HG03354 (cell line): ENCODE measurements around the gene LAMB2.

Source experiments
- ATAC-seq: cut with Tn5 transposase; IDR thresholded peaks from one replicate; pipeline ENCODE4 v1.9.1; 2021; ENCODE audit warnings: mild to moderate bottlenecking; ENCODE audit not compliant: unreplicated experiment, poor library complexity, severe bottlenecking

Gene LAMB2

GRCh38 chr3:49122886-49123545, 9.8 kb downstream of the LAMB2 start:
- no peak for ATAC-seq

GRCh38 chr3:49122451-49122850, 10.4 kb downstream of the LAMB2 start:
- no peak for ATAC-seq

GRCh38 chr3:49122022-49122421, 10.8 kb downstream of the LAMB2 start:
- ATAC-seq = no peak

- no peak for ATAC-seq
Measured at GRCh38 chr3:49121132-49121736, 11.6 kb downstream of the LAMB2 start.

GRCh38 chr3:49120438-49121131, 12.3 kb downstream of the LAMB2 start, which contains the start of gene USP19:
USP19 (minus strand) TSS chr3:49120823; CDS start chr3:49119145, 1,678 bp downstream.
- peak; percentile 84 for ATAC-seq

- peak; percentile 19 for ATAC-seq
Measured at GRCh38 chr3:49120096-49120437, 12.8 kb downstream of the LAMB2 start.

GRCh38 chr3:49119439-49119838, 13.4 kb downstream of the LAMB2 start:
- no peak for ATAC-seq

GRCh38 chr3:49119036-49119435, 13.8 kb downstream of the LAMB2 start:
- no peak for ATAC-seq

GRCh38 chr3:49112262-49112661, 20.6 kb downstream of the LAMB2 start:
- no peak for ATAC-seq

- ATAC-seq = no peak
Measured at GRCh38 chr3:49111347-49111746, 21.5 kb downstream of the LAMB2 start.

GRCh38 chr3:49110780-49111179, 22.1 kb downstream of the LAMB2 start:
- ATAC-seq = no peak

GRCh38 chr3:49108346-49108745, 24.5 kb downstream of the LAMB2 start:
- no peak for ATAC-seq

- ATAC-seq = peak; percentile 94
Measured at GRCh38 chr3:49104427-49105291, 28.2 kb downstream of the LAMB2 start, which contains the start of gene QARS1. QARS1 (minus strand) TSS chr3:49104757; CDS start chr3:49104733, 24 bp downstream.

GRCh38 chr3:49104052-49104426, 28.8 kb downstream of the LAMB2 start:
- ATAC-seq = no peak

- no peak for ATAC-seq
Measured at GRCh38 chr3:49100046-49100615, 32.7 kb downstream of the LAMB2 start.

- no peak for ATAC-seq
Measured at GRCh38 chr3:49098910-49099630, 33.8 kb downstream of the LAMB2 start.

GRCh38 chr3:49098429-49098828, 34.4 kb downstream of the LAMB2 start:
- no peak for ATAC-seq

GRCh38 chr3:49093853-49094767, 38.7 kb downstream of the LAMB2 start, which contains the start of gene QRICH1:
QRICH1 (minus strand) TSS chr3:49094071; CDS start chr3:49077017, 17,054 bp downstream.
- peak; percentile 80 for ATAC-seq
